Neural cell (in vitro differentiated cells): ENCODE data around the gene FARP1. TPM values are rescaled to one million over a fixed set of nuclear protein-coding genes. Genes with fewer than 3 reads are reported as not detected.

Experiments
- H2AFZ ChIP-seq: fragments of 200-600, 300-800 bp; sonication (generic), shearing (Covaris generic); 2 replicates; pipeline ENCODE4 v1.6.0; 2014; ENCODE audit warnings: low read depth, mild to moderate bottlenecking, antibody characterized with exemption, low read length, moderate library complexity
- H3F3A ChIP-seq: fragments of 200-600 bp; shearing (Covaris generic); 2 replicates; pipeline ENCODE4 v1.6.1; 2016; ENCODE audit warnings: mild to moderate bottlenecking, moderate library complexity, mixed read lengths, antibody characterized with exemption, low read length; ENCODE audit not compliant: insufficient read depth, poor library complexity, severe bottlenecking
- H3K27ac ChIP-seq: fragments of 200-600, 300-800 bp; sonication (generic), shearing (Covaris generic); 2 replicates; pipeline ENCODE4 v1.5.1; 2014; ENCODE audit warnings: mild to moderate bottlenecking, low read length, moderate library complexity
- H3K27me3 ChIP-seq: fragments of 300-800, 200-600 bp; sonication (generic), shearing (Covaris generic); 2 replicates; pipeline ENCODE4 v1.6.0; 2014; ENCODE audit warnings: mild to moderate bottlenecking, low read depth, low read length, moderate library complexity; ENCODE audit not compliant: insufficient read depth
- H3K36me3 ChIP-seq: fragments of 300-800, 200-600 bp; sonication (generic), shearing (Covaris generic); 2 replicates; pipeline ENCODE4 v1.5.1; 2014; ENCODE audit warnings: mild to moderate bottlenecking, antibody characterized with exemption, low read length, moderate library complexity; ENCODE audit not compliant: insufficient read depth
- H3K4me2 ChIP-seq: fragments of 300-800, 200-600 bp; sonication (generic), shearing (Covaris generic); 2 replicates; pipeline ENCODE4 v1.6.0; 2014; ENCODE audit warnings: mild to moderate bottlenecking, low read length
- H3K4me3 ChIP-seq: fragments of 300-800, 200-600 bp; sonication (generic), shearing (Covaris generic); 2 replicates; pipeline ENCODE4 v1.5.1; 2014; ENCODE audit warnings: mild to moderate bottlenecking, low read length, moderate library complexity
- H3K79me2 ChIP-seq: fragments of 200-600 bp; shearing (Covaris generic); replicated peaks from 2 replicates; pipeline ENCODE4 v1.6.0; 2014; ENCODE audit warnings: mild to moderate bottlenecking, low read length, moderate library complexity; ENCODE audit not compliant: insufficient read depth
- H3K9ac ChIP-seq: fragments of 300-800, 200-600 bp; sonication (generic), shearing (Covaris generic); 2 replicates; pipeline ENCODE4 v1.6.1; 2016; ENCODE audit warnings: mild to moderate bottlenecking, low read length, mixed read lengths
- H3K9me2 ChIP-seq: fragments of 200-600 bp; shearing (Covaris generic); 2 replicates; pipeline ENCODE4 v1.6.1; 2016; ENCODE audit warnings: mild to moderate bottlenecking, low read length, mixed read lengths; ENCODE audit not compliant: insufficient read depth
- H3K9me3 ChIP-seq: fragments of 200-600, 300-800 bp; sonication (generic), shearing (Covaris generic); 2 replicates; pipeline ENCODE4 v1.6.1; 2016; ENCODE audit warnings: mild to moderate bottlenecking, mixed run types, low read length, moderate library complexity, mixed read lengths
- H4K20me1 ChIP-seq: fragments of 200-600 bp; shearing (Covaris generic); 2 replicates; pipeline ENCODE4 v1.6.1; 2016; ENCODE audit warnings: mild to moderate bottlenecking, mixed run types; ENCODE audit not compliant: insufficient read depth
- EP300 ChIP-seq: fragments of 450-650 bp; conservative IDR thresholded peaks from 2 replicates; pipeline ENCODE4 v1.6.1; 2014; ENCODE audit warnings: antibody characterized with exemption, mild to moderate bottlenecking, moderate library complexity; ENCODE audit not compliant: poor library complexity, severe bottlenecking
- EZH2 ChIP-seq: fragments of 200-600, 300-800 bp; shearing (Covaris generic), sonication (generic); IDR thresholded peaks from 2 replicates; pipeline ENCODE4 v1.6.1; 2014; ENCODE audit warnings: antibody characterized with exemption, low read length, borderline replicate concordance, mild to moderate bottlenecking; ENCODE audit not compliant: insufficient read depth, poor library complexity, severe bottlenecking
- MXI1 ChIP-seq: fragments of 450-650 bp; conservative IDR thresholded peaks from 2 replicates; pipeline ENCODE4 v1.6.1; 2014; ENCODE audit warnings: antibody characterized with exemption, mild to moderate bottlenecking; ENCODE audit not compliant: poor library complexity, severe bottlenecking
- POLR2AphosphoS5 ChIP-seq: IDR thresholded peaks from 2 replicates; pipeline ENCODE4 v1.6.1; 2012
- RAD21 ChIP-seq: fragments of 450-650 bp; conservative IDR thresholded peaks from 2 replicates; pipeline ENCODE4 v1.6.1; 2014; ENCODE audit warnings: antibody characterized with exemption, mild to moderate bottlenecking, moderate library complexity
- SMC3 ChIP-seq: fragments of 450-650 bp; conservative IDR thresholded peaks from 2 replicates; pipeline ENCODE4 v1.6.1; 2014; ENCODE audit warnings: antibody characterized with exemption, mild to moderate bottlenecking, moderate library complexity; ENCODE audit not compliant: poor library complexity
- TAF1 ChIP-seq: IDR thresholded peaks from 2 replicates; pipeline ENCODE4 v1.6.1; 2012; ENCODE audit warnings: low read depth
- polyA plus RNA-seq: library from polyadenylated mRNA; depleted of rRNA; stranded (reverse); fragments of >200 nt; gene quantifications from 2 replicates; pipeline ENCODE4 v1.2.3, GENCODE V29; 2014
- TF ChIP-seq, protein P1 (sequence below): fragments of 450-650 bp; IDR thresholded peaks from 2 replicates; pipeline ENCODE4 v1.5.1; 2014; ENCODE audit warnings: antibody characterized with exemption, mild to moderate bottlenecking, moderate library complexity; ENCODE audit not compliant: poor library complexity, severe bottlenecking
- TF ChIP-seq, protein P2 (sequence below): IDR thresholded peaks from 2 replicates; pipeline ENCODE4 v1.6.1; 2012; ENCODE audit warnings: borderline replicate concordance

Gene FARP1
- polyA plus RNA-seq, 1 donor from 2014 or later = 19.7 TPM

DNA sequence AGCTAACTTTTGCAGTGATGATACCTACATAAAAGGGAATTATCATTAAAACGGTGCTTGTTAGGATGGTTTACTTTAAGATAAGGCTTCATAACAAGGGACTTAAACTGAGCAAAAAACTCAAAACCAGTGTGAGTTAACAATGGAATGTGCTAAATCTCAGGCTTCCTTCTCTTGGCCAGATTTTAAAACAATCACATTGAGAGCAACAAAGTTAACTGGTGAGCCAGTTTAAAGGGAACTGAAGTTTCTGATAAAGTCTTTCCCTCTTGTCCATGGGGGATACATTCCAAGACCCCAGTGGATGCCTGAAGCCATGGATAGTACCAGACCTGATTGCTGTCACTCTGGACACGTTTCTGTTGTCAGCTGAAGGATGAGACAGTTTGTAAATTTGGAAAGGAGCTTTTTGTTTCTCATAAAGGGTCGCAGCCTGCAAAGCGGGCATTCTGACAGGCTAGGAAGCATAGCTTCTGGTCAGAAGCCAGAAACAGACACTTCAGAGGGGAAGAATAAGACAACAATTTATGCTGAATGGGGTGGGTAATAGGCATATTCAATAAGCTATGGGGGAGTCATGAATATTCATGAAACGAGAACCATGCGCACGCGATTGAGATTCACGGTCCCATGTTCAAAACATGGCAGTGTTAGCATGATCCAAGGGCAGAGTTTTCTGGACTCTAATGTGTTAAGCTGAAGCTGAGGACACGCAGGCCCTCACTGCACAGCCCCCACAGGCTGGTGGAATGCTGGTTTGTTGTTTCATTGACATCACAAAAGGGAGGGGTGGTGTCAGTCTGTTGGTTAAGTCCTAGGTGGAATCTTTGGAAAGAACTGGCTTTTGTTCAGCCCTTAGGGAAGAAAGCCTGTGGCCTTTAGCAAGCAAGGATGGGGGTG lies 184.7 kb downstream of the FARP1 start:
- no peaks in the 10 kb centered on the region for H4K20me1 ChIP-seq
- no peak overlapping the region for H3K4me3 ChIP-seq
- H3K4me2 ChIP-seq = no peak overlapping the region
- H2AFZ ChIP-seq = no peak overlapping the region
- no peak overlapping the region for H3K9ac ChIP-seq
- no peak overlapping the region for H3K27ac ChIP-seq
- no peaks in the 10 kb centered on the region for H3K36me3 ChIP-seq
- TF ChIP-seq TAF1 = no peak
- H3F3A ChIP-seq = no peaks in the 10 kb centered on the region
- H3K27me3 ChIP-seq = no peaks in the 10 kb centered on the region
- peaks cover 3% of the 10 kb centered on the region for H3K79me2 ChIP-seq
- no peaks in the 10 kb centered on the region for H3K9me3 ChIP-seq
- no peaks in the 10 kb centered on the region for H3K9me2 ChIP-seq

- no peak overlapping the region for H3K9ac ChIP-seq
- no peak overlapping the region for H2AFZ ChIP-seq
- no peaks in the 10 kb centered on the region for H3K9me3 ChIP-seq
- no peak for TF ChIP-seq SMC3
- TF ChIP-seq, protein P1, sequence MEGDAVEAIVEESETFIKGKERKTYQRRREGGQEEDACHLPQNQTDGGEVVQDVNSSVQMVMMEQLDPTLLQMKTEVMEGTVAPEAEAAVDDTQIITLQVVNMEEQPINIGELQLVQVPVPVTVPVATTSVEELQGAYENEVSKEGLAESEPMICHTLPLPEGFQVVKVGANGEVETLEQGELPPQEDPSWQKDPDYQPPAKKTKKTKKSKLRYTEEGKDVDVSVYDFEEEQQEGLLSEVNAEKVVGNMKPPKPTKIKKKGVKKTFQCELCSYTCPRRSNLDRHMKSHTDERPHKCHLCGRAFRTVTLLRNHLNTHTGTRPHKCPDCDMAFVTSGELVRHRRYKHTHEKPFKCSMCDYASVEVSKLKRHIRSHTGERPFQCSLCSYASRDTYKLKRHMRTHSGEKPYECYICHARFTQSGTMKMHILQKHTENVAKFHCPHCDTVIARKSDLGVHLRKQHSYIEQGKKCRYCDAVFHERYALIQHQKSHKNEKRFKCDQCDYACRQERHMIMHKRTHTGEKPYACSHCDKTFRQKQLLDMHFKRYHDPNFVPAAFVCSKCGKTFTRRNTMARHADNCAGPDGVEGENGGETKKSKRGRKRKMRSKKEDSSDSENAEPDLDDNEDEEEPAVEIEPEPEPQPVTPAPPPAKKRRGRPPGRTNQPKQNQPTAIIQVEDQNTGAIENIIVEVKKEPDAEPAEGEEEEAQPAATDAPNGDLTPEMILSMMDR = no peak
- TF ChIP-seq EZH2 = no peak
- no peak for TF ChIP-seq MXI1
- no peak for TF ChIP-seq EP300
- TF ChIP-seq TAF1 = no peak
- TF ChIP-seq, protein P2, sequence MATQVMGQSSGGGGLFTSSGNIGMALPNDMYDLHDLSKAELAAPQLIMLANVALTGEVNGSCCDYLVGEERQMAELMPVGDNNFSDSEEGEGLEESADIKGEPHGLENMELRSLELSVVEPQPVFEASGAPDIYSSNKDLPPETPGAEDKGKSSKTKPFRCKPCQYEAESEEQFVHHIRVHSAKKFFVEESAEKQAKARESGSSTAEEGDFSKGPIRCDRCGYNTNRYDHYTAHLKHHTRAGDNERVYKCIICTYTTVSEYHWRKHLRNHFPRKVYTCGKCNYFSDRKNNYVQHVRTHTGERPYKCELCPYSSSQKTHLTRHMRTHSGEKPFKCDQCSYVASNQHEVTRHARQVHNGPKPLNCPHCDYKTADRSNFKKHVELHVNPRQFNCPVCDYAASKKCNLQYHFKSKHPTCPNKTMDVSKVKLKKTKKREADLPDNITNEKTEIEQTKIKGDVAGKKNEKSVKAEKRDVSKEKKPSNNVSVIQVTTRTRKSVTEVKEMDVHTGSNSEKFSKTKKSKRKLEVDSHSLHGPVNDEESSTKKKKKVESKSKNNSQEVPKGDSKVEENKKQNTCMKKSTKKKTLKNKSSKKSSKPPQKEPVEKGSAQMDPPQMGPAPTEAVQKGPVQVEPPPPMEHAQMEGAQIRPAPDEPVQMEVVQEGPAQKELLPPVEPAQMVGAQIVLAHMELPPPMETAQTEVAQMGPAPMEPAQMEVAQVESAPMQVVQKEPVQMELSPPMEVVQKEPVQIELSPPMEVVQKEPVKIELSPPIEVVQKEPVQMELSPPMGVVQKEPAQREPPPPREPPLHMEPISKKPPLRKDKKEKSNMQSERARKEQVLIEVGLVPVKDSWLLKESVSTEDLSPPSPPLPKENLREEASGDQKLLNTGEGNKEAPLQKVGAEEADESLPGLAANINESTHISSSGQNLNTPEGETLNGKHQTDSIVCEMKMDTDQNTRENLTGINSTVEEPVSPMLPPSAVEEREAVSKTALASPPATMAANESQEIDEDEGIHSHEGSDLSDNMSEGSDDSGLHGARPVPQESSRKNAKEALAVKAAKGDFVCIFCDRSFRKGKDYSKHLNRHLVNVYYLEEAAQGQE = no peak
- no peak for TF ChIP-seq RAD21
- TF ChIP-seq POLR2AphosphoS5 = no peak
- no peaks in the 10 kb centered on the region for H3K36me3 ChIP-seq
- H3K9me2 ChIP-seq = no peaks in the 10 kb centered on the region
- H4K20me1 ChIP-seq = no peaks in the 10 kb centered on the region
- H3K27me3 ChIP-seq = no peaks in the 10 kb centered on the region
- no peak overlapping the region for H3K4me3 ChIP-seq
- H3K79me2 ChIP-seq = no peaks in the 10 kb centered on the region
- no peaks in the 10 kb centered on the region for H3F3A ChIP-seq
- no peak overlapping the region for H3K27ac ChIP-seq
- no peak overlapping the region for H3K4me2 ChIP-seq
Measured at GRCh38 chr13:98328511-98328910, 185.6 kb downstream of the FARP1 start.
